WERI-Rb-1 (cell line): ENCODE measurements around the gene DLGAP4.

Experiments
- DNase-seq: peaks from one replicate; pipeline ENCODE4 v3.0.0-alpha.2; 2020
- H3K27ac ChIP-seq: fragments of 250-450 bp; sonication (Bioruptor Pico); 2 replicates; pipeline ENCODE4 v1.5.1; 2020; ENCODE audit warnings: mild to moderate bottlenecking, moderate library complexity
- H3K27me3 ChIP-seq: fragments of 250-450 bp; sonication (Bioruptor Pico); 2 replicates; pipeline ENCODE4 v1.5.1; 2021; ENCODE audit warnings: mild to moderate bottlenecking, low read depth, moderate library complexity; ENCODE audit not compliant: insufficient read depth, severe bottlenecking
- H3K36me3 ChIP-seq: fragments of 250-450 bp; sonication (Bioruptor Pico); 2 replicates; pipeline ENCODE4 v1.5.1; 2020; ENCODE audit warnings: mild to moderate bottlenecking, moderate library complexity
- H3K4me3 ChIP-seq: 2 replicates; pipeline ENCODE4 v1.5.1; 2011; ENCODE audit warnings: low read depth, mild to moderate bottlenecking, control low read depth, low read length
- H3K9me3 ChIP-seq: fragments of 250-450 bp; sonication (Bioruptor Pico); 2 replicates; pipeline ENCODE4 v1.5.1; 2021; ENCODE audit warnings: mild to moderate bottlenecking, moderate library complexity; ENCODE audit not compliant: severe bottlenecking
- CTCF ChIP-seq: IDR thresholded peaks from 2 replicates; pipeline ENCODE4 v1.5.1; 2011; ENCODE audit warnings: low read depth, mild to moderate bottlenecking, control low read depth, inconsistent platforms, low read length

DLGAP4 gene

GRCh38 chr20:36462440-36463211 is 156.5 kb downstream of the DLGAP4 start:
- peak overlapping the region; percentile 58 for H3K4me3 ChIP-seq
- no peaks in the 10 kb centered on the region for H3K27me3 ChIP-seq
- DNase-seq = no peak
- H3K9me3 ChIP-seq = peaks cover 2% of the 10 kb centered on the region
- no peak overlapping the region for H3K27ac ChIP-seq
- no peak for TF ChIP-seq CTCF
- peaks cover 6% of the 10 kb centered on the region; the same call in 1 of the 2 replicates for H3K36me3 ChIP-seq

GRCh38 chr20:36463212-36464061 is 157.3 kb downstream of the DLGAP4 start:
- Histone ChIP-seq H3K27ac (no peak overlapping the region), H3K4me3 (no peak overlapping the region), H3K36me3 (peaks cover 6% of the 10 kb centered on the region; the same call in 1 of the 2 replicates), H3K9me3 (peaks cover 2% of the 10 kb centered on the region), H3K27me3 (no peaks in the 10 kb centered on the region)
- DNase-seq = no peak
- TF ChIP-seq CTCF = no peak

GRCh38 chr20:36465109-36466080 is 159.3 kb downstream of the DLGAP4 start:
- Histone ChIP-seq H3K27ac (peak overlapping the region; percentile 46), H3K9me3 (no peaks in the 10 kb centered on the region), H3K36me3 (peaks cover 6% of the 10 kb centered on the region; the same call in 1 of the 2 replicates), H3K27me3 (no peaks in the 10 kb centered on the region), H3K4me3 (no peak overlapping the region)
- no peak for DNase-seq
- no peak for TF ChIP-seq CTCF

- Histone ChIP-seq H3K27ac (peak overlapping the region; percentile 73), H3K4me3 (no peak overlapping the region), H3K9me3 (no peaks in the 10 kb centered on the region), H3K36me3 (peaks cover 6% of the 10 kb centered on the region; the same call in 1 of the 2 replicates), H3K27me3 (no peaks in the 10 kb centered on the region)
- DNase-seq = no peak
- TF ChIP-seq CTCF = no peak
Measured at GRCh38 chr20:36466089-36466488, 159.9 kb downstream of the DLGAP4 start.
